Lung (tissue), 12 donors: ENCODE results near the gene CNDP1. TPM values are rescaled to one million over a fixed set of nuclear protein-coding genes. Genes with fewer than 3 reads are reported as not detected.

Experiments used
- ATAC-seq: fragments of 200-7000 bp; cut with Tn5 transposase; one replicate; pipeline ENCODE4 v1.9.1; 2020; ENCODE audit warnings: moderate number of reproducible peaks; ENCODE audit not compliant: insufficient read depth, low FRiP score
- DNase-seq, 3 donors: peaks; one replicate each; pipeline ENCODE4 v3.0.0-alpha.2; 2013 to 2017
- H3K27ac ChIP-seq, 2 donors: one replicate each; pipeline ENCODE4 v1.5.1; 2013; ENCODE audit warnings: mild to moderate bottlenecking in 2 of 2, moderate library complexity in 2 of 2, control low read depth in 1 of 2, inconsistent platforms in 1 of 2, low read depth in 1 of 2, low read length in 1 of 2
- H3K27me3 ChIP-seq, 3 donors: one replicate each; pipeline ENCODE4 v1.5.1; 2013; ENCODE audit warnings: low read length in 2 of 3; ENCODE audit not compliant: control insufficient read depth in 3 of 3, insufficient read depth in 3 of 3
- H3K36me3 ChIP-seq, 4 donors: one replicate each; pipeline ENCODE4 v1.5.1; 2013; ENCODE audit warnings: low read length in 4 of 4, mild to moderate bottlenecking in 1 of 4, moderate library complexity in 1 of 4; ENCODE audit not compliant: control insufficient read depth in 4 of 4, insufficient read depth in 4 of 4
- H3K4me1 ChIP-seq, 5 donors: one replicate each; pipeline ENCODE4 v1.5.1; 2013; ENCODE audit warnings: low read length in 5 of 5, mild to moderate bottlenecking in 2 of 5, moderate library complexity in 1 of 5; ENCODE audit not compliant: control insufficient read depth in 5 of 5, insufficient read depth in 5 of 5
- H3K4me3 ChIP-seq: one replicate; pipeline ENCODE4 v1.5.1; 2013; ENCODE audit warnings: mild to moderate bottlenecking, control low read depth, moderate library complexity
- H3K9ac ChIP-seq, 2 donors: one replicate each; pipeline ENCODE4 v1.5.1; 2013; ENCODE audit warnings: low read length in 2 of 2, control low read depth in 1 of 2; ENCODE audit not compliant: insufficient read depth in 1 of 2
- H3K9me3 ChIP-seq, 4 donors: one replicate each; pipeline ENCODE4 v1.5.1; 2013; ENCODE audit warnings: low read length in 3 of 4, mild to moderate bottlenecking in 1 of 4, moderate library complexity in 1 of 4; ENCODE audit not compliant: control insufficient read depth in 4 of 4, insufficient read depth in 3 of 4
- WGBS, 2 donors: extraction: QIAGEN DNeasy Blood & Tissue Kit; methylation state at CpG; one replicate each; pipeline ENCODE4 v1.1.7; 2013; 5-methylcytosine and 5-hydroxymethylcytosine counted together
- polyA plus RNA-seq, 2 donors: library from polyadenylated mRNA; stranded (reverse); fragments of 200-250 nt; gene quantifications; one replicate each; pipeline ENCODE4 v1.2.1, GENCODE V29; 2013
- total RNA-seq, 2 donors: library from RNA; depleted of rRNA in 1 of 2; stranded (reverse); fragments of >200 nt in 1 of 2; gene quantifications; one replicate each; pipeline ENCODE4 v1.2.1, GENCODE V29; 2014 to 2021
- TF ChIP-seq, protein P1 (sequence below): IDR thresholded peaks from 2 replicates; pipeline ENCODE4 v1.5.1; 2012; ENCODE audit warnings: mild to moderate bottlenecking; ENCODE audit errors: control extremely low read depth, extremely low read depth
- donor health status: control.
- donor health status: control.
- donor health status: Bipolar disorder and iron deficiency.
- donor health status: healthy.
- donor health status: DM: yes; HTN: yes; CAD: no.

CNDP1 gene
- total and polyA plus RNA-seq, 4 donors: 0.08 to 0.10 TPM; not detected in 2

DNA sequence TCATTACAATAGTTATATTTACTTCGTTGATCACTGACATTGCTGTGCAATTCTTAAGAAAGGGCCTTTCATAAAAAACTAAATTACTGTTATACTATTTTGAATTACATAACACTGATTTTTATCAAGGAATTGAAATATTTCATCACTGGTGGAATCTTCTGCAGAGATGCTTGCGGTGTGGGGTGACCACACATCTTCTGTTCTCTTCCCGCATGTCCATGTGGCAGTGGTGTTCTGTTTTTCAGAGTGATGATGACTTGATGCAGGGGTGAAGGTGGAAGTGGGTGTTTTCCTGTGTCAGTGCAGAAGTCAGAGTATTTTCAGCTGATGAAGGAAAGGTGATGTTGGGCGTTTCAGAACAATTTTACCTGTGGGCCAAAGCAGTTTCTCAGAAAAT lies 31.2 kb upstream of the CNDP1 start:
- no peak for DNase-seq
- H3K9ac ChIP-seq: peak overlapping the region in 1 of 2 donors; percentile 9
- TF ChIP-seq, protein P1, sequence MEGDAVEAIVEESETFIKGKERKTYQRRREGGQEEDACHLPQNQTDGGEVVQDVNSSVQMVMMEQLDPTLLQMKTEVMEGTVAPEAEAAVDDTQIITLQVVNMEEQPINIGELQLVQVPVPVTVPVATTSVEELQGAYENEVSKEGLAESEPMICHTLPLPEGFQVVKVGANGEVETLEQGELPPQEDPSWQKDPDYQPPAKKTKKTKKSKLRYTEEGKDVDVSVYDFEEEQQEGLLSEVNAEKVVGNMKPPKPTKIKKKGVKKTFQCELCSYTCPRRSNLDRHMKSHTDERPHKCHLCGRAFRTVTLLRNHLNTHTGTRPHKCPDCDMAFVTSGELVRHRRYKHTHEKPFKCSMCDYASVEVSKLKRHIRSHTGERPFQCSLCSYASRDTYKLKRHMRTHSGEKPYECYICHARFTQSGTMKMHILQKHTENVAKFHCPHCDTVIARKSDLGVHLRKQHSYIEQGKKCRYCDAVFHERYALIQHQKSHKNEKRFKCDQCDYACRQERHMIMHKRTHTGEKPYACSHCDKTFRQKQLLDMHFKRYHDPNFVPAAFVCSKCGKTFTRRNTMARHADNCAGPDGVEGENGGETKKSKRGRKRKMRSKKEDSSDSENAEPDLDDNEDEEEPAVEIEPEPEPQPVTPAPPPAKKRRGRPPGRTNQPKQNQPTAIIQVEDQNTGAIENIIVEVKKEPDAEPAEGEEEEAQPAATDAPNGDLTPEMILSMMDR: no peak
- H3K27ac ChIP-seq: no peak overlapping the region
- H3K4me3 ChIP-seq: no peak overlapping the region
- 56 to 82% methylated on average over 4 of the region's 4 CpGs for WGBS, 2 donors
- no peak for ATAC-seq
- no peaks in the 10 kb centered on the region for H3K9me3 ChIP-seq
- H3K4me1 ChIP-seq: peaks cover 0 to 13% (median 4%) of the 10 kb centered on the region in 5 donors
- peaks cover 12 to 38% (median 20%) of the 10 kb centered on the region in 4 donors for H3K36me3 ChIP-seq
- H3K27me3 ChIP-seq: no peaks in the 10 kb centered on the region

DNA sequence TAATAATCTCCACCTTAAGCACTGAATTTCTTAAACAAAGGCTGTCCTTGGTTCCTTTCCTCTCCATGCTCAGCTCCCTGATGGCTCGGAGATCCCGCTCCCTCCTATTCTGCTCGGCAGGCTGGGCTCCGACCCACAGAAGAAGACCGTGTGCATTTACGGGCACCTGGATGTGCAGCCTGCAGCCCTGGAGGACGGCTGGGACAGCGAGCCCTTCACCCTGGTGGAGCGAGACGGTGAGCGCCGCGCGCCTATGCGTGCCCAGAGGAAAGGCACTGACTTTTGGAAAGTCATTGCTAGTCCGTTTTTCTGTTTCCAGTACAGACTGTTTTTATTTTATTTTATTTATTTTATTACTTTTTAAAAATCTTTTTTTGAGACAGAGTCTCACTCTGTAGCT lies 28.5 kb upstream of the CNDP1 start:
- Histone ChIP-seq H3K36me3 (peaks cover 21 to 58% (median 34%) of the 10 kb centered on the region in 4 donors), H3K27me3 (no peaks in the 10 kb centered on the region), H3K4me3 (no peak overlapping the region), H3K27ac (no peak overlapping the region), H3K9ac (no peak overlapping the region), H3K9me3 (no peaks in the 10 kb centered on the region), H3K4me1 (peaks cover 0 to 10% (median 0%) of the 10 kb centered on the region in 5 donors)
- no peak for DNase-seq
- ATAC-seq: no peak
- 97% methylated on average over 16 of the region's 16 CpGs for WGBS, 2 donors
- TF ChIP-seq, protein P1: no peak

- Histone ChIP-seq H3K36me3 (peaks cover 18 to 62% (median 32%) of the 10 kb centered on the region in 4 donors), H3K4me3 (no peak overlapping the region), H3K4me1 (peaks cover 0 to 10% (median 0%) of the 10 kb centered on the region in 5 donors), H3K9ac (no peak overlapping the region), H3K27ac (no peak overlapping the region), H3K27me3 (no peaks in the 10 kb centered on the region), H3K9me3 (no peaks in the 10 kb centered on the region)
- TF ChIP-seq, protein P1: no peak
- ATAC-seq (no peak), DNase-seq (peak; percentile 57 to 75 (median 61))
- 46 to 67% methylated on average over 11 of the region's 11 CpGs for WGBS, 2 donors
Observed at GRCh38 chr18:74506448-74507084, 27.7 kb upstream of the CNDP1 start.
